H54 (cell line): ENCODE data around the gene AOAH.

Experiments used
- DNase-seq: peaks from one replicate; pipeline ENCODE4 v3.0.0; 2011; ENCODE audit warnings: low spot score, mixed read lengths; ENCODE audit not compliant: insufficient read length
- FAIRE-seq: peaks from 3 replicates; lab custom pipeline; 2011; peaks lifted over from hg19 to GRCh38; lab: Jason Lieb, UNC
- POLR2A ChIP-seq: IDR thresholded peaks from 2 replicates; pipeline ENCODE4 v1.6.1; 2011; ENCODE audit warnings: low read depth, mild to moderate bottlenecking, low read length

The AOAH gene

DNA sequence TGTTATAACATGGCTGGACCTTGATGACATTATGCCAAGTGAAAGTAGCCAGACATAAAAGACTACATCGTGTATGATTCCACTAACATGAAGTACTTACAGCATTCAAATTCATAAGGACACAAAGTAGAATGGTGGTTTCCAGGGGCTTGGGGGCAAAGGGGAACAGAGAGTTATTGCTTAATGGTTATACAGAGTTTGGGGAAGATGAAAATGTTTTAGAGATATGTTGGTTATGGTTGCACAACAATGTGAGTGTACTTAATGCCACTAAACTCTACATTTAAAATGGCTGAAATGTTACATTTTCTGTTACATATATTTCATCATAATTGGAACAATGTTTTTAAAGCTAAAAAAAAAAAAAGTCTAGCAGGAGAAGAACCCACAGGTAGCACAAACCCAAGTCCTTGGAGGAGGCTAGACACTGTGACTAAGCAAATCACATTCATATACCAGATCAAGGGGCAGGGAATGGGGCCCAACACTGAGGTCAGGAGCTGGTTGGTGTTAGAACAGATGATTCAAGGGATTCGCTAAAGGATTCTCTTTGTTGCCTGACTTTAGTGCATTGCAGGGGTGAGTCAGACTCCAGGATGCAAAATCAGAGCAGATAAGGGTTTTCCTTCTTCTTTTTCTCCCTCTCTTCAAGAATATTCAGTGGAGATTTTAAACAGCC lies 25.1 kb upstream of the AOAH start:
- FAIRE-seq: no peak
- DNase-seq: no peak
- TF ChIP-seq POLR2A: no peak

DNA sequence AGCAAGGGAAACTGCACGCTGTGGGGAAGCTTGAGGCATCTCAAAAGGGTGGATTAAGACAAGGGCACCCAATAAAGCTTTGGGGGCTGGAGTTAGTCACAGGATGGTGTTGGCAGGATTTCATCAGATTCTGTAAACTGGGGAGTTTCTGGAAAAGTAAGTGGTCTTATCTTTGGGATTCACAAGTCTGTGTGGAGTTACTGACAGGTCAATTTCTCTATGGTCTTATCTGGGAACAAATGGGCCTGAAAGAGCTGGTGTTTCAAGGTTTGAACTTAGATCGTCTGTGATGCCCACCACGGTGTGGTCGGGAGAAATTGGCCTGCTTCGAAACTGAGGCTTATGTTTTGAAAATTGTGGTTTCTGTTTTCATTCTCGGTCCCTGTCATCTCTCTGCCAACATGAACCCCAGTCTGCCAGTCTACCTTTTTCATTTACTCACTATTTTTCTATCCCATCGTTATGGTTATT lies 23.8 kb upstream of the AOAH start:
- TF ChIP-seq POLR2A: no peak
- no peak for FAIRE-seq
- no peak for DNase-seq

DNA sequence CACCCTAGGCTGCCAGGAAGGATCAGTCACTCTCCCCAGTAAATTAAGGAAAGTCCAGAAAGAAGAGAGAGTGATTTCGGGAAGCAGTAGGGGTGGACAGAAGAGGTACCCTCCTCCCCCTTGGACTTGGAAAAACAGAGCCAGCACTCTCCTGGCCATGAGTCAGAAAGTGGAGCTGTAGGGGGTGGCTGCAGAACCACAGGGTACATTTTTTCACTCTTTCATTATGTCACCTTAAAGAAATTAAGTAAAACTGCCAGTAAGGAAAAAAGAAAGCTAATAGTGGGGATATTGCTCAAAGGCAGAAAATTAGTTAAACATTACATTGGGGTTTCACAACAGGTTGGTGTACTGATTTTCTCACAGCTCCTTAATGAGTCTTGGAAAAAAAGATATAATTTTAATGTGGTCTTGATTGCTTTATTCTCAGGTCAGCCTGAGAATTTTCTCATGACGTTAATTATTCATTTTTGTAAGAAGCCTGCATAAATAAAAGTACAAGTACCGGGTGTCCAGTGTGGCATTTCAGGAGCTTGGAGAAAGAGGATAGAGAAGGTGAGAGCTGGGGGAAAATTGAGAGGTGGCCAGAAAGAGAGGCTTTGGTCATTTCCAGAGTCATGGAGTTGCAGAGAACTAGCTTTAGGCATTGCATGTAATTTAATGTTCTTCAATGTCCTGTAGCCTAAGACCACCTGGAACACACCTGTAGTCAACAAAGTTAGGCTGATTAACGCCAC lies 23.2 kb upstream of the AOAH start:
- no peak for FAIRE-seq
- no peak for TF ChIP-seq POLR2A
- DNase-seq: peak; percentile 57

DNA sequence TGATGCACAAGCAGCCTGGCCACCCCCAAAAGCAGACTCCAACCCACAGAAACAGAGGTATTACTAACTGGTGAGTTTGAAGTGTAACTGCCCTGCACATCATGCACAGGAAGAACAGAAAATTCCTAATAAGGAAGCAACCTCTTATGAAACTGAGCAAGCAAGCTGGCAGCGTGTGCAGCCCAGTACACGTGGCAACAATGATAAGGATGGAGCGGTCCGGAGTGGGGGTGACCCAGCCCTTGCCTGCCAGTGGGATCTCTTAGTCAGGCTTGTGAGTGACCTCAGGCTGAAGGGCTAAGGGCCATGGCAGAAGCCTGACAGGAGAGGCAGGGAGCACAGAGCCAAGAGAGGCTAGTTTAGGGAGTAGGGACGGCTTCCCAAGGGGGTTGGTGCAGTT lies 22.1 kb upstream of the AOAH start:
- no peak for TF ChIP-seq POLR2A
- DNase-seq (no peak), FAIRE-seq (no peak)

DNA sequence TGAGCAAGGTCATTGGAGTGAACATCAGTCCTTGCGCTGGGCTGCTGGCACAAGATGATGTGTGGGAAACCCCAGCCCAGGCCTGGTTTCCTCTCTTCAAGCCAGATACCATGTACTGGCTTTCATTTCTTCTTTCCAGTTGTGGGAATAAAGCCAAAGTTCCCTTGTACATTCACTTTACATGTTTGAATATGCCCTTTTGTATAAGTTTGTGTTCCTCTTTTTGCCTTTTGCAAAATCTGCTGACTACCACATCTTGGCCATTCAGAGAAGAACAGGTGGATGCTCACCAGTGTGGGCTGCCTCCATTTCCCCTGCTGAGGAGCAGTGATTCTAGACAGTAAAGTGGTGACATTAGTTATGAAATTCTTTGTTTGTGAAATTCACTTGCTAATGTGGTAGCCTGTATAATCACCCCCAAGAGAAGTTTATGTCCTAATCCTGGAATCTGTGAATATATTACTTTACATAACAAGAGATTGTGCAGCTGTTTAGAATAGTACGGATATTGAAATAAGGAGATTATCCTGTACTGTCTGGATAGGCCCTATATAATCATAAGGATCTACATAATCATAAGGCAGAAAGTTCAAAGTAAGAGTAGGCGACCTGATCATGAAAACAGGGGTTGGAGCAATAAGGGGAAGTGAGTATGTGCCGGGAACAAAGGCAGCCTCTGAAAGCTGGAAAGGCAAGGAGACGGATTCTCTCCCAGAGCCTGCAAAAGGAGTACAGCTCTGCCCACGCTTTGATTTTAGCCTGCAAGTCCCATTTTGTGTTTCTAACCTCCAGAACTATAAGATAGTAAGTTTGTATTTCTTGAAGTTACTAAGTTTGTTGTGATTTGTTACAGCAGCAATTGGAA lies 18.8 kb upstream of the AOAH start:
- FAIRE-seq: no peak
- TF ChIP-seq POLR2A: no peak
- DNase-seq: no peak

DNA sequence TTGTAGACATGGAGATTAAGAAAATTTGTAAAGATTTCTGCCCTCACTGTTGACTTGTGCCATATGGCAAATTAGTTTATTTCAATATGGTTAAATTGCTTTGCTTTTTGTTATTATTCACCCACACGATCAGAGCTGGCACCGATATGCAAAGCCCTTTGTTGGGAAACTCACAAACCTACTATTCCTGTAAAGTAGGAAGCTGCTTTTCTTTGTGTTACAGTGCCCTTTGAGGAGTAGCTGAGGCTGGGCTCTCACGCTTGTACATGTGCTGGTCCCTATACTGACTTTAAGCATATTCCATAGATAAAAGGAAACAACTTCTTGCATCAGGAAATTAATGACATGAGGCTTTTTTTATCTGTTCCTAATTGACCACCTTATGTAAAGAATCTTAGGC lies 17.6 kb upstream of the AOAH start:
- TF ChIP-seq POLR2A: no peak
- FAIRE-seq: no peak
- no peak for DNase-seq

DNA sequence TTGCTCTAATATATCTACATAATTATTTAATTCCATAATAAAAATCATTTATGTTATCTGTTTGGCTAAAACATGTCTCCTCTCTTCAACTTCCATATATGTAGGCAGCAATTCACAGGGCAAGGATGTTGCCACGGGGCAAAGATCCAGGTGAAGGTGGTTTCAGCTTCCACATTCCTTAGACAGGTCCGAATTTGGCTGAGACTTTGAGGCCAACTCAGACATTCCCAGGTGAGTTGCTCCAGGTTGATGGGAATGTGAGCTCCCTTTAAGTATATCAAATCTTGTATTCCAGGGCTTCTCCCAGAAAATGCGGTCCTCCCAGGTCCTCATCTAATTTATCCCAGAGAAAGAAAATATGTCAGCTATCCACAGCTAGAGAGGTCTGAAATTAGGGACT lies 15.1 kb upstream of the AOAH start:
- TF ChIP-seq POLR2A: no peak
- DNase-seq (no peak), FAIRE-seq (no peak)

DNA sequence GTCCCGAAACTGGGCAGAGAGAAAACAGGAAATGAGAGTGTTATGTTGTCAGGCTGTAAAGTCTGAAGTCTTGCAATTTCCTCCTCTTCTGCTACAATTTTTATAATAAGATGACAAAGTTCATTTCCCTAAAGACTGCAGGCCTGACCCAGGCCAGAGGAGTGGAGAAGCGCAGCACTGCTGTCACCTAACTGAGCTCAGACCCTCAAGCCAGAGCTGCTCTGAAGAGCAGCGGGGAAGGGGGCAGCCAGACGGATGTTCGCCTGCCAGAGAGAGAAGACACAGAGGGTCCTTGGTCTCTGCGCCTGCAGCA lies 12.6 kb upstream of the AOAH start:
- no peak for TF ChIP-seq POLR2A
- no peak for DNase-seq
- FAIRE-seq: no peak

DNA sequence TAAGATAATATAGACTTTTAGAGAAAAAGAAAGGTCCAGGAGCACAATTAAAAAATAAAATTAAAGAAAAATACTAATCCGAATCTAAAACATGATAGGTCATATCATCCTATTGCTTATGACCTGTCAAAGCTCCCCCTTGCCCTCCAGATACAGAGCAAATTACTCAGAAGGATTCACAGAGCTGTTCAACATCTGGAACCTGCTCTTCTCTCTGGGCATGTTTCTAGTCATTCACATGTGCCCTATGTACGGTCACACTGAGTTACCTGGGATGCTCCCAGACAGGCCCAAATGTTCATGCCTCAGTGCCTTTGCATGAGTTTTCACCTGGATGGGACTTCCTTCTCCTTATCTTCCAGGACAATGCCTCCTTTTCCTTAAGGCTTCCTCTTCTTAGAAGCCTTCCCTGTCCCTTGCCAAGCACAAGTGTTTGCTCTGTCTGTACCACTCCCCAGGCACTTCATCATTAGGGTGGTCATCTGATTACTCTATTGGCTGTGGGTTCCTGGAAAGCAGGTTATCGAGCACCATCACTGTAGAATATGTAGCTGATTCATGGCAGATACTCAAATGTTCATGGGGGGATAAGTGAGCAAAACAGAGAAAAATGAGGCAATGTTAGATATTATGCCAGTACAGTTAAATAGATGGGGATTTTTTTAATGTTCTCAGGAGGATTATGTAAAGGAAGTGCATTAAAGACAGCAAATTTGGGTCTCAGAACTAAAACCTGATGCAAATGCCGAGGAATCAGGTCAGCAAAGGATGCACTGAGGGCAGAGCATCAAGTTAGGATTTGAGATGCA lies 12.0 kb upstream of the AOAH start:
- FAIRE-seq (no peak), DNase-seq (no peak)
- TF ChIP-seq POLR2A: no peak

DNA sequence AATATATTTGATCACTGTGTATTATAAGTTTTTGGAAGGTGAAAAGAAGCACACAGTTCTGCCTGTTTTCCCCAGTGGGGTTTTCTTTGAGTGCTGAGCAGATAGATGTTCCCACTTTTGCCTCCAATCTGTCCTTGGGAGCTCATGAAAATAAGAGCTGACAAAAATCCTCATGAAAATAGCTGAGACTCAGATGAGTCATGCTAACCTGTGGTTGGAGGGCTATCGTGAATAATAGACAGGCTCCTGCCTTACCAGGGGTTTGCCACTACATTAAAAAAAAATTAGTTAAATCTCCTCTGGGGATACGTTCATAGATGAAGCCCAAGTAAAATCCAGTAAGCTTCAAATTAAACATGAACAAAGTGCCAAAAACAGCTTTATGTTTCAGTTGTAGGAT lies 10.9 kb upstream of the AOAH start:
- TF ChIP-seq POLR2A: no peak
- no peak for DNase-seq
- no peak for FAIRE-seq

DNA sequence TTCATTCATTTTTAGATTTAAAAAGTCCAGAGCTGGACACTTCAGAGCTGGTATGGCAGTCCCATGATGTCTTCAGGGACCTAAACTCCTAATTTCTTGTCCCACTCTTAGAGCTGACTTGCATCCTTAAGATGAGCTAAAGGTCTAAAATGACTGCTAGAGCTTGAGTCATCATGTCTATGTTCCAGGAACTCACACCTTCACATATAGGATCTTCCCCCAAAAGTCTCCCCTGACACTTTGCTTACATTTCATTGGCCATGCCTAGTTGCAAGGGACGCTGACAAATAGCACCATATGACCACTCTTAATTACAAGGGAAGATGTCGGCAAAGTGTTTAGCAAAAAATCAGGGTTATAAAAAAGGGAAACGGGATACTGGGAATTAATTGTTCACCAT lies 10.4 kb upstream of the AOAH start:
- no peak for FAIRE-seq
- TF ChIP-seq POLR2A: no peak
- no peak for DNase-seq

DNA sequence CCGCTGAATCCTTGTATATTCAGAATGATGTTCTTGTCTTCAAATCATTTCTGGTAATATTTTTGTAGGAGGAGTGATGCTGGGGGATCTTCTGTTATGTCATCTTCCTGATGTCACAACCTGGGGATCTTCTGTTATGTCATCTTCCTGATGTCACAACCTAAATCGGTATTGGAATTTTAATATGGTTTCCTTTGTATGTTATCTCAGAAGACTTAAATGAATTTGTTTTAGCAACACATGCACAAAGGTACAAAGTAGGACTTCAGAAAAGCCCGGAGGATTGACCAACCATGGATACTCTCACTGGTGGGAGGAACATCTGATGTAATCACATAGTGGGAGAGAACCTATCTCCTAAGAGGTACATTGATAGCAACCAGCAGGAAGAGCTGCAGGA lies 9.1 kb upstream of the AOAH start:
- no peak for TF ChIP-seq POLR2A
- no peak for DNase-seq
- FAIRE-seq: no peak

DNA sequence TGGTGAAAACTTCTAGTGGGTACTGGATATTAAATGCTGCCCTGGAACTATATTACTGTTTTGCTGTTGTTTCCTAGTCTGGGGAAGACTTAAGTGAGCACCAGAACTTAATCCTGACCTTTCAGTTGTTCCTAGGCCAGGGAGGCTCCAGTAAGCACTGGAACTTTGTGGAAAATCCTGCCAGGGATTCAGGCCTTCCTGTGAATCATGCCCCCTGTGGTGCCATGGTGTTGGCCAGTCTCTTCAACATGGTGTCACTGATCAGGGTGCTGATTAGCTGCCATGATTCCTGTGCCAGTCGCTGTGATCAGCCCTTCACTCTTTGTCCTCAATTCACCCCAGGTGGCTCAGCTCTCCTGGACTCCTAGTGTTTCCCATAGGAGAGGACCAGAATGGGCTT lies 8.5 kb upstream of the AOAH start:
- no peak for TF ChIP-seq POLR2A
- no peak for FAIRE-seq
- DNase-seq: peak; percentile 49
